HS-27A (cell line): Measurements from ENCODE around the gene FLT1.

Source experiments
- DNase-seq: peaks from one replicate; pipeline ENCODE4 v3.0.0-alpha.2; 2012; ENCODE audit warnings: low read depth, missing footprints

FLT1 gene

DNA sequence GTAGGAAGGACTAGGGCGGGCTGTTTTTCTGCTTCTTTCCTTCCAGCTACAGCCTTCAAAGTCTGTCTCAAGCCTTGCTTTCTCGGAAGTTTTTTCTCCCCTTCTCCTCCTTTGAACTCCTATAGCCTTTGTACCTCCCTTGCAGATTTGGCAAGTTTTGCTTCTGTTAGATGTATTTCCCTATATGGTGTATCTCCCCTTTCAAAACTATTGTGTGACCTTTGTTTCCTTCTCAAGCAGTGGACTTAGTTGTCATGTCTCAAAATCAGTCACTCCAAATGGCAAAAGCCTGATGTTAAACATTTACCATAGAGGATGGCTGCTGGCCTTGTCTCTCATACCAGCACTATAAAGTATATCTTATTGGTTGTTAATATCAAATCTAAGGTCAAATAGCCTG, 152.7 kb downstream of the FLT1 start:
- no peak for DNase-seq

DNA sequence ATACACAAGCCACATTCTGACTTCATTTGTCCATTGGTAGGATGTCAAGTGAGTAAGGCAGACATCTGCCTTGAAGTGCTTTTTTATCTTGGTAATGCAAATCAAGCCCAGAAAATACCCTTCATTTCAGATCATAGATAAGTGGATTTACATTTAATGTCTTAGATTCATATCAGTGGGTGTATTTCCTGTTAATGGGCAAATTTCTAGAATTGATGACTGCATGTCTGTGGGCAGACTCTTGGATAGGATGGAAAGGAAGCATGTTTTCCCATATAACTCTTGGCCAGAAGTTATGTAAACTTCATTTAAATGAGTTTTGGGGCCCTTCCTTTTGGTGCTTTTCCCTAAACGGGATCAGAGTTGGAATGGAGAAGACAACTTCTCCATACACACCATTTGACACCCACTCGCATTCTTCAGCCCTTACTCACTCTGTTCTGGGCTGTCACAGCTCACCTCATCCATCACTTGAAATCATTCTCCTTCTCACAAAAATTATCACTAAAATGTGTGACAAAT, 154.6 kb downstream of the FLT1 start:
- no peak for DNase-seq

DNA sequence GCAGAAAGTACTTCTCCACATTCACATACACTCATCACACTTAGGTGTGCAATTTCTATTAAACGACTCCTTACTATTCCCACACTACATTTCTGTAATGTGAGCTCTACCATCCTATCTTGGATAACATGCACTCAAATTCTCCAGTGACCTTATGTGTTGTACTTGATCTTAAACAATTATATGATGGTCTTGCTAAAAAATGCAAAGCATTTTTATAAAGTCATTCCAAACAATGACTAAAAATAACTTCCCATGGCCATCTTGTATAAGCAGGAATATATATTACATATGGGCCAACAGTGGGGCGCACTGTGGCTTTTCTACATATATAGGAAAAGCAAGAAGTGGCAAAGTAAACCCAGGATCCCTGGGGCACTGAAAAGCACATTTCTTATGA, 155.5 kb downstream of the FLT1 start:
- DNase-seq: no peak

DNA sequence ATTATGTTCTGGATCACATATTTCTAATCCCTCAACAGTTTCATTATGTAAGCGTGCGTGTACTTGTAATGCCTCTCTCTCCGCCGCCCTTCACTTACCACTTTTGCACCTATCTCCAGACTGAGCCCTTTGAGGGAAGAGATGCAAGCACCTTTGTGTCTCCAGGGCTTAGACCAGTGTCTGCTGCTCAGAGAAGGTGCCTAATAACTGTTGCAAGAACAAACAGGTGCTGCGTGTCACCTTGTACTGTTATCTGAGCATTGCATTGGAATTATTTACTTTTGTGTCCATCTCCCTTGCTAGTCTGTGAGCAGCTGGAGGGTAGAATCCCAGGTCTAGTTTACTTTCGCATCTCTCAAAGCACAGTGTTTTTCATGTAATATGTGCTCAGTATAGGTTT, 156.2 kb downstream of the FLT1 start:
- no peak for DNase-seq

DNA sequence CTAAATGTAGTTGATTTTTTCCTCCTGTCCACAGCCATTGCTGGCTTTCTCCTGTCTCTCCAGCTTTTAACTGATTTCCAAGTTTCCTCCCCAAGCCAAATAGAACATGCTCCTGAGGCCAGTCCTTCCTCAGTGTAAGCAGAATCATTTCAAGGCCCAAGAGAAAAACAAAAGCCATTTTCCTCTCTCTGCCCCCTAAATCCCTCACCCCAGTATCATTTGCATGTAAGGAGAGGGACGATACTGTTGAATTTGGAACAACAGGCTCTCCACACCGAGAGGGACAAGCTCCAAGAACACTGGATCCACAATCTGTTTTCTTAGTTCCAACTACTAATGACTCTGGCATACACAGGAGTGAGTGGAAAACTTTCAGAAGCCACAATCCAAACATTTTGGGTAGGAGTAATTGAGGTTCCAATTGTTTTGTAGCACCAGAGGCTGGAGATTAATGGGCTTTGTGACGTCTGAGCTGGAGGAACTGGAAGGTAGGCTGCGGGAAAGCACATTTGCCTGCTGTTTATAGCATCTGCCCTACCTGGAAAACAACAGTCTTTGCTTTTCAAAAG, 156.8 kb downstream of the FLT1 start:
- no peak for DNase-seq

DNA sequence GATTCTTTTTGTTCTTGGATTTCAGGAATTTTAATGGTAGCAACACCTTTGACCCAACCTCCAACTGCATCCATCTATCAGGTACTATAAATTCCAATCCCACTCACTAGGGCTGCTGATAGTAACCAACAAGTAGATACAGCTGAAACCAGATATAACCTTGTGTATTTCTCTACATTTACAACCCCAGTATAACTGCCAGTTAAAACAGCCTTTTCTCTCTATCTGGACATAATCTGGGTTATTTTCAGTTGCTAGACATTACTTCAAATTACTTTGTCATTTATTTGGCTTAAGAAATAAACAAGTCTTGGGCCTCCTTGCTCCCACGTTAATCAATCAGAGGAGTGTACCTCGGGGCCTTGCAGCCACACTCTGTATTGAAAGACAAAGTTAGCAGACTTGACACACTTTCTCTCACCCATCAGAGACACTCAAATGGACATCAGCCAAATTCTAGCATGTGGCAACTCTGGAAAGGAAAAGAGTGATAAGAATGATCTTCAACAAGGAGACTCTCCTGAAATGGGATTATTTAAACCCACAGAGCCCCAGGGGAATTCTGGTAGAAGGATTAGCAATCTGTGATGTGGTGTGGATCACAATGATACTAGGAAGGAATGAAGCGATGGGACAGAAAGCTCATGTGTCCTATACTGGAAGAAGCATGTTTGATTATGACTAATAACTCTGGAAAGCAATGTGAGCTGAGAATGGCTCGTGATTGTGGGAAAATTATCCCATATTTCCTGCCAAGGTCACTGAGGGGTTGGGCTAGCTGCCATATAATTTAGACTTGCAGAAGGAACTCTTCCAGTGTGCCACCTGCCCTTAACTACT, 157.5 kb downstream of the FLT1 start:
- DNase-seq: no peak

DNA sequence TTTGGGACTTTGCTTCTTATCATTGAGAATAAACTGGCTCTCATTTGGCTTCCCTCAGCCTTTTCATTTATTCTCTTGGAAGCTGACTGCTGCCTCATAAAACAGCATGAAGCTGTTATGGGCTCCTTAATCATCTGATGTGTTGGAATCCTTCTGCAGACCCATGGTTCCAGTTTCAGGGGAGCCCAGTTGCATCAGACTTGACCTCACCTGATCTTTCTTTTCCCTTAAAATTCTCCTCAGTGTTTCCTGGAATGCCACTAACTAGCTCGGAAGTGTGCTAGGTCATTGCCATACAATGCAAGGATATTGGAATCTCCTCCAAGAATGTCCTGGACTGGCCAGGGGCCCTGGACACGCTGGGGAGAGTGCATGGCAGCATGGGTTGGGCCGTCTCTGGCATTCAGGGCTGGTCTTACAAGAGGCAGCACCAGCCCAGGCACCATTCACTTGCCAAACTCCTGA, 158.7 kb downstream of the FLT1 start:
- DNase-seq: no peak

DNA sequence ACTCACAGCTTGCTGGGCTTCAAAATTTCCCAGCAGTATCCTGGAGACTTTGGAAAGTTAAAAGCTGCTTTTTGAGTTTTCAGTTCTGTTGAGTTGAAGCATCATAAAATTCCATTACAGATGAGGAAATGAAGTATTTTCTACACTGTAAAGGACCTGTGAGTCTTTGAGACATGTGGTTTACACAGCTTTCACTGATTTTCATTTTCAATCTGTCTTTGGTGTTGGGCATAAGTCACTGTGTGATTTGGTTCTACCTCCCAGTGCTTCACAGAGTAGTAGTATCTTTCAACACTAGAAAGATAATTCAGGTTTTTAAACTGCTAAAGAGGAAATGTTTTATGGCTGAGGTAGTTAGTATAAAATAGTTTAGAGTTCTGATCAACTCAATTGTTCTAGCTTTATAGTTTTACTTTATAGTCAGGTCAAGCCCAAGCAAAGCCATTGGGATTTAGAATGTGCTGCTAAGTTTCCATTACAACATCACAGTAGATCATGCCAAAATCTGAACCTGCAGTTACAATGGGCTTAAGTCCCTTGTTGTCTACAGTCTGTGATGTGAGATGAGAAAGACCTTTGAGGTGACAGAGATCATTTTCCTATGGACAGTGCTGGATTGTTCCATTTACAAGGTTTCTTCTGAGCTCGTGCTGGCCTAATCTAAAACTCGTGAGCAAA, 161.6 kb downstream of the FLT1 start:
- no peak for DNase-seq

DNA sequence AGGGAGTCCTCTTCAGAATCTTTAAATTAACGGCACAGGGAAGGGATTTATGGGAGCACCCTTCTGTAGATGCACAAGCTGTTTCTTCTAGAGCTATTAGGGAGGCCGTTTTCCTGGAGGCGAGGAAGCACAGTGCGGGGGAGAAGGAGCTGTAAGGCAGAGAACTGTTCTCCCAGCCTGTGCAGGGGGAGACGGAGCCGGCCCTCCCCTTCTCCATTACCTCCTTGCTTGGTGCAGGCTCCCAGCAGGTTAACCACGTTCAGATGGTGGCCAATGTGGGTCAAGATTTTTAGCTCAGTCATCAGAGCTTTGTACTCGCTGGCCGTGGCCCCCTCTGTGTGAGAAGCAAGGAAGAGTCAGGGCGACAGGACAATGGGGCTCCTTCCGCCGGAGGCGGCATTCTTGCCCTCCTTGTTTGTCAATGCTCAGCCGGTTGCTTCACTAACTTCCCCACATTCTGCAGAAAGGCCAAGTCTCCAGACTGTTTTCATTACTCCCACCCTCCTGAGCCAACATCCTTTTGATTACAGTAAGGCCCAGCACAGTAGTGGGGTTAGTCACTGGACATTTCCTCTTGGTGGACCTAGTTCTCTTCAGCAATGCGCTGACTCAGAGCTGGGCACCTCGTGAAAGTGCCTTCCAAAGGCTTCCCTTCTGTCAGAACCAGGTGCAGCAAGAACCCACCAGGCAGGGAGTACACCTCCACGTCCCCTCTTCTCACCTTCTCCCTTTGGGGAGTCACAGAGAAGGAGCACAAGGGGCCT, 165.4 kb downstream of the FLT1 start:
- DNase-seq: no peak

DNA sequence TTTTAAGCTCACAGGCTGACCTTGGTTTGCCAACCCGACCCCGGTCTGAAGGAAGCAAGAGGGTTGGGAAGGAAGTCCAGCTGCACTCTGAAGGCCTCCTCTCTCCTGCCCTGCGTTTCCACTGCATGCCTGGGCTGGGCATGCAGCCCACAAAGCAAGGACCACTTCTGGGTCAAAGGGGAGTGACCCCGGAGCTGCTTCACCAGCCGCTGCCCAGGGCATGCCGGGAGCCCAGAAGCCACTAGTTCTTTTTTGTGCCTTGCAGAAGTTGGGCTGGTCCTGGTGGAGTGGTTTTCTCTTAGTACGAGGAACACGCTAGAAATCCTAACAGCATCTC, 166.7 kb downstream of the FLT1 start:
- DNase-seq: no peak

DNA sequence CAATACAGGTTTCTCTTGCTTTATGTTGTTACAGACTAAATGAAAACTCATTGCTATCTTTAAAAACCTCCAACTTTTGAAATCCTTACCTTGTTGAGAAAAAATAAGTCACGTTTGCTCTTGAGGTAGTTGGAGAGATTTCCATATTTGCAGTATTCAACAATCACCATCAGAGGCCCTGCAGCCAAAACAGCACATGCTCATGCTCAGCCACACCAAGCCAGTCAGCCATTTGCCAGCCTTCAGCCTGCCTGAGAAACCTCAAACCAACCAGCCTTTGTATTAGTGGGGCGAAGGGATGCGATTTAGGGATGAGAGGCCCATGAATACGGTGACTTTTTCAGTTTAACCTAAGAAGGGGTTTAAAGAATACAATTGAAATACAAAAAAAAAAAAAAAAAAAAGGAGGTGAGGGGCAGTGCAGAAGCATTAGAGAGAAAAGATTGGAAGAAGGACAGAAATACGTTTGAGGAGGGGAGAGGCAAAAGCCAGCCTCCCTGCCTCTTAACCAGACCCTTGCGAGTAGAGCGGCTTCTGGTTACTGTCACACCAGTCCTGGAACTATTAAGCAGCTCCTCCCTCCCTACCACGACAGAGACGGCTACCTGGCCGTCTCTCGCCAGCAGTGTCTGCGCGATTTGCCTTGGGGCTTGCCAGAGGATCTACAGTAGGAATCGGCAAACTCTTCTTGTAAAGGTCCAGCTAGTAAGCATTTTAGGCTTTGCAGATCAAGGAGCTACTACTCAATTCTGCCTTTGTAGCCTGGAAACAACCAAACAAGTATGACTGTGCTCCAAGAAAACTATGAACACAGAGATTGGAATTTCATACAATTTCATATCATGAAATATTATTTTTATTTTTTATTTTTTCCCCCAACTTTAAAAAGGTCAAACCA, 167.3 kb downstream of the FLT1 start:
- DNase-seq: no peak

DNA sequence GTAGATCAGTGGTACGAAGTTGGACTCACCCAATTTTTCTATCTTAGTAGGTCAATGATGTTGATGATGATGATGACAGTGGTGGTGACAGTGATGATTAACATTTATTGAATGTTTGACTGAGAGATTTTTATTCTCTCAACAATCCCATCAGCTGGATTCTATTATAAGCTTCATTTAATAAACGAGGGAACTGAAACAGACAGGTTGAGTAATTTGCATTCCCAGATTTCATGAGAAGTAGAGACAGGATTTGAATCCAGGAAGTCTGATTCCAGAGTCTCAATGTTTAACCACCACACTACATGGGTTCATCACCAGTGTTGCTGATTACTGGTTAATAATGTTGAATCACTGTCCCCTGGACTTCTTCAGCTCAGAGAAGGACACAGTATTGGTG, 168.9 kb downstream of the FLT1 start:
- no peak for DNase-seq

DNA sequence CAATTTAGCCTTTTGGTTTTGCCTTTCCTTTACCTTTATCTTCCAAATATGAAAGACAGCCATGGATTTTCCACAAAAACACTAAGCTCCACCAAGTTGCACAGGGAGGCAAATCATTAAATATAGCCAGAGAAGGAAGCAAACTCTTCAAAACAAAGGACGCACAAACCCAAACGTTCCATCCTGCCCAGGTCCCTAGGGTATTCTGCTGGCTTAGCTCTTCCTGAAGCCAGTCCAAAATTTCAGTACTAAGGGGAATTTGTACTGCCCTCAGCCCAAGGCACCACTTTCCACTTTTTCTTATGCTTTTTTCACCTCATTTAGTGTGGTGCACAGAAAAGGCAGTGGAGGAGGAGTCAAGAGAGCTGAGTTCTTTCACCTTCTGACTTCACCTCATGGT, 169.9 kb downstream of the FLT1 start:
- DNase-seq: no peak

DNA sequence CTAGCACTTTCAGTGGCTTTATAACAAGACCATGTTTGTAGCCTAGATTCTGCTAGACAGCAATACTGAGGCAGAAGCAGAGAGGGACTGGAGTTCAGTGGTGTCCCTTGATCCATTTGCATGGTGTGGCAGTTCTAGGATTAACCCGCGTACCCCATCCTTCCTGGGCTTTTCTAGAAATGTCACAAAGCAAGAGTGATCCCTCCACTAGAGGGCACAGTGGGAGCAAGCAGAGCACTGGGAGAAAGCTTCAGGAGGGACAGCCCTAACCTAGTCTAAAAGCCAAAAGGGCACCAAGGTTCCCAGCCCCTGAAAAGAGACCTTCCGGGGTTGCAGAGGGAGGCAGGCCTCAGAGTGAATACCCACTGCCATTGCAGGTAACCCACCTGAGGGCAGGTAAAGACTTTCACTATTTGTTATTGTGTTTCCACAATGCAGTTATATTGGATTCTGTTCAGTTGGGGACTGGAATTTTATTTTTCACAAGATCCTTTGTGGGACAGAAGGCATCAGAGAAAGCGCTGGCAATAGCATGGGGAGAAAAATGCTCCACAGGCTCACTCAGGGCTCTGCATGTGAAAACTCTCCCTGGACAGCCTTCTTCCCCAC, 170.6 kb downstream of the FLT1 start:
- DNase-seq: no peak

DNA sequence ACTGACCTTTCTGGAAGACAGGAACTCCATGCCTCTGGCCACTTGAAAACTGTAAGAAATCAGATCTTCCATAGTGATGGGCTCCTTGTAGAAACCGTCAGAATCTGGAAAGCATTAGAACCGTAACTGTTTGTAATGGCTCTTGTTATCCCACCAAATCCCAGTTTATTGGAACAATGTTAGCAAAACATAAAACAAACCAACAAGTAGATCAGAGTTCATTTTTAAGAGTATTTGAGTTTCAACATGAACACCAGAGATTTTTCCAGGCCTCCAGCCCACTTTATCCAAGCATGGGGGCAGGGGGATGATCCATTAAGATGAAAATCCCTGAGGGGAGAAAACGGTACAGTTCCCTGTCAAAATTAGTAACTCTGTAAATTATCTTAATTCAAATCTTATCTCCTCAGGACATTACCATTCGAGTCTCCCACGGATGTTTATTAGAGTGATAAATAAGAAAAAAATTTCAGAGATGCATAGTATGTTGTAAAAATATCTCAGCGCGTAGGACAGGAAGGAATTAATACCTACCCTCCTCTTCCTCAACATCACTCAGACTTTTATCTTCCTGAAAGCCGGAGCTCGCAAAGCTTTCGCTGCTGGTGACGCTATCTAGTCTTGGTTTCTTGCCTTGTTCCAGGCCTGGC, 172.5 kb downstream of the FLT1 start:
- no peak for DNase-seq

DNA sequence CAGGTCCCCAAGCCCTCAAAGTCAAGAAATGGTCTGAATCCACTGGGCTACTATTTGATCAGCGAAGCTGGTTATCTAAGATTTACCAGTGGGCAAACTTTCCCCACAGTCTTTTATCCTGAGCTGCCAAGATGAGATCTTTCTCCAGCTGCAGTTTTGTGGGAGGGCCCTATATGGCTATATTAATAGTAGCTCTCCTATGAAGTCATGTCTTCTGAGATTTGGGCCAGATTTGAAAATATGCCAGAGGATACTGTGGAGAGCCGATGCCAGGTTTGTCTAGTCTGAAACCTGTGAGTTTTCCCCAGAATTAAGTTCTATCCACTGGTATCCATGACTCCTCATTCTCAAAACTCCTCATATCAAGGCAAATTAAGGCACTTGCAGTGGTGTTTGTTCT, 173.2 kb downstream of the FLT1 start:
- DNase-seq: no peak

DNA sequence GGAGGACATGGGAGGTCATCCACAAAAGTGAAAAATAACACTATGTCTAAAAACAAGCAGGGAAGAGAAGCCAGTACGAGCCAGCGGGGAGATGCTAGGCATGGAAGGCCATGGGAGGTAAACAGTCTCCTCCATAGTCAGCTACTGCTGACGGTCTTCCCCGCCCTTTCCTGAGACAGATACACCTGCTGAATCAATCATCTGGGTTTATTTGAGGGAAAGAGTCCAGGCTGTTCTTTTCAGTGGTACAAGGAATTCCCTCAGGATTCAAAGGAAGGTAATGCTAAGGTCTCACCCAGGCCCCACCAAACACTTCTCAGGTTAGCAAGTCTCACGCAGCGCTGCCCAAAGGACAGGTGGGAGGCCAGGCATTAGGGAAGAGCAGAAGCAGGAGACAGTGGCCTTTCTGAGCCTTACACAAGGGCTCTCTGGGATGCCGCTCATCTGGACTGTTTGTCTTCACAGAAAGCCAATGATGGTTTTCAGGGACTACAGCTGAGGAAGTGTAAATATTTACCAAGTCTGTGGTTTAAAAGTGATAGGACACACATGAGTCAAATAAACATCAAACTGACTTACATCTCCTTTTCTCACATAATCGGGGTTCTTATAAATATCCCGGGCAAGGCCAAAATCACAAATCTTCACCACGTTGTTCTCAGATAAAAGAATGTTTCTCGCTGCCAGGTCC, 173.9 kb downstream of the FLT1 start:
- no peak for DNase-seq

DNA sequence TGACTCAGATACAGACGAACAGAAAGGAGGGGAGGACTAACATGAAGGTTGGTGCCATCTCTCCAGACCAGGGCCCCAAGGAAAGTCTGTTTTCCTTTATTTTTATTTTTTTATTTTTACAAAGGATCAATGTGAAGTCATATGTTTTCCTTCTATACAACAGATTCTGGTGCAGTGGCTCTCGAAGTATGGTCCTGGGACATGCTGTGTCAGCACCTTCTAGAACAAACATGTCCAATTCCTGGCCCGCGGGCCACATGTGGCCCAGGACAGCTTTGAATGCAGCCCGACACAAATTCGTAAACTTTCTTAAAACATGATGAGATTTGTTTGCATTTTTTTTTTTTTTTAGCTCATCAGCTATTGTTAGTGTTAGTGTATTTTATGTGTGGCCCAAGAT, 174.7 kb downstream of the FLT1 start:
- DNase-seq: no peak

DNA sequence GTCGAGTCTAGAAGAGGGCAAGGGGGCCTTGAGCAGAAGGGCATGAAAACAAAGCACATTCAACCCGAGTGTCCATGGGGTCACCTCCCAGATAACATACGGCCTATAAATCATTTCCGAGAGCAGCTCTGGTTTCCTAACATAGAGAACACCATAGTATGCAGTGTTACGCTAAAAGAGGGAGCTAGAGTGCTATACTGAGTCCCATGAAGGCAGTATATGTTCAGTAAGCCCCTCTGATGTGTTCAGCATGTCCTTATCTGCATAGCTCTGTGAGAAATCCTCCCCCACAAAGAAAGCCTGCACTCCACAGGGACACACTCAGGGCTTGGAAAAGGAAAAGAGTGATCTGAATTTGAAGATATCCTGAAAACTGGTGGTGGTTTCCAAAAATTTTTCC, 175.4 kb downstream of the FLT1 start:
- DNase-seq: no peak

DNA sequence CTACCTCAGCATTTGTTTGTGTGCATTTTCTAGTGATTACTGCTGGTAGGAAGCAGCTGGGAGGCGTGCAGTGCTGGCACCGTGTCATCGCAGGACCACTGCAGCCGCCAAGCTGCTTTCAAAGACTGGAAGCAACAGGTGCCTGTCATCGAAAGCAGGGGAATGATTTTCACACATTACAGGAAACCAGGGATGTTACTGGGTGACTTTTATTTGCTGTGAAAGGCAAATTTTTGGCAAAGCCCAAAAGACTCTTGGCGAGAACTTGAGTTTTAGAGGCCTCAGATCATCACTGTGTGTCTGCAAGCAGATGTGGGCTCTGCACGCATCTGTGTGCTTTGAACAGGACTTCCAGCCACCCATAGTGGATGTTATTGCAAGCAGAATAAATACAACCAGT, 176.4 kb downstream of the FLT1 start:
- DNase-seq: no peak
